G401.6 (cell line): ENCODE data around the gene LANCL3.

ENCODE experiments used
- FAIRE-seq: peaks from 2 replicates; lab custom pipeline; 2012; peaks lifted over from hg19 to GRCh38; lab: Jason Lieb, UNC

Gene LANCL3

GRCh38 chrX:37684426-37684825, 113.0 kb downstream of the LANCL3 start:
- no peak for FAIRE-seq

- FAIRE-seq: no peak
Observed at GRCh38 chrX:37684973-37685372, 113.5 kb downstream of the LANCL3 start.

- FAIRE-seq: no peak
Observed at GRCh38 chrX:37685381-37686359, 114.2 kb downstream of the LANCL3 start, which contains the start of gene XK. Gene XK, plus strand, starts transcription at chrX:37685791. Its CDS starts 171 bp downstream, at chrX:37685962.

GRCh38 chrX:37686369-37686995, 115.0 kb downstream of the LANCL3 start:
- no peak for FAIRE-seq

- FAIRE-seq: no peak
Observed at GRCh38 chrX:37686996-37687395, 115.5 kb downstream of the LANCL3 start.

GRCh38 chrX:37690119-37690518, 118.7 kb downstream of the LANCL3 start:
- FAIRE-seq: no peak

GRCh38 chrX:37692918-37693317, 121.5 kb downstream of the LANCL3 start:
- FAIRE-seq: no peak

GRCh38 chrX:37697169-37697760, 125.8 kb downstream of the LANCL3 start:
- no peak for FAIRE-seq

- no peak for FAIRE-seq
Observed at GRCh38 chrX:37701588-37701987, 130.1 kb downstream of the LANCL3 start.

GRCh38 chrX:37711991-37712390, 140.5 kb downstream of the LANCL3 start:
- FAIRE-seq: no peak

- FAIRE-seq: no peak
Observed at GRCh38 chrX:37712458-37712857, 141.0 kb downstream of the LANCL3 start.

GRCh38 chrX:37714479-37714878, 143.0 kb downstream of the LANCL3 start:
- FAIRE-seq: no peak

GRCh38 chrX:37716602-37717001, 145.1 kb downstream of the LANCL3 start:
- FAIRE-seq: no peak

- no peak for FAIRE-seq
Observed at GRCh38 chrX:37717708-37718107, 146.2 kb downstream of the LANCL3 start.

GRCh38 chrX:37722595-37722994, 151.1 kb downstream of the LANCL3 start:
- FAIRE-seq: no peak

GRCh38 chrX:37726346-37726745, 154.9 kb downstream of the LANCL3 start:
- FAIRE-seq: no peak
